Stomach (tissue), 4 donors: ENCODE results near the gene CDPF1.

Experiments used
- POLR2A ChIP-seq, 4 donors: fragments of 450-650 bp; IDR thresholded peaks; one replicate each; pipeline ENCODE4 v1.6.1; 2016; ENCODE audit warnings: antibody characterized with exemption in 4 of 4, control low read depth in 2 of 4, mild to moderate bottlenecking in 1 of 4, moderate library complexity in 1 of 4
- POLR2AphosphoS5 ChIP-seq, 3 donors: sonication (generic); formaldehyde crosslinking; IDR thresholded peaks; one replicate each; pipeline ENCODE4 v1.6.1; 2016; ENCODE audit warnings: antibody characterized with exemption in 3 of 3
- TF ChIP-seq, protein P1 (sequence below), 7 experiments: fragments of 450-650 bp in 4 of 7; fragments of 200-600 bp in 3 of 7; sonication (generic) in 3 of 7; IDR thresholded peaks; one replicate each; pipeline ENCODE4 v1.5.1; 2016 to 2019; ENCODE audit warnings: antibody characterized with exemption in 7 of 7, control low read depth in 2 of 7, mild to moderate bottlenecking in 1 of 7

DNA sequence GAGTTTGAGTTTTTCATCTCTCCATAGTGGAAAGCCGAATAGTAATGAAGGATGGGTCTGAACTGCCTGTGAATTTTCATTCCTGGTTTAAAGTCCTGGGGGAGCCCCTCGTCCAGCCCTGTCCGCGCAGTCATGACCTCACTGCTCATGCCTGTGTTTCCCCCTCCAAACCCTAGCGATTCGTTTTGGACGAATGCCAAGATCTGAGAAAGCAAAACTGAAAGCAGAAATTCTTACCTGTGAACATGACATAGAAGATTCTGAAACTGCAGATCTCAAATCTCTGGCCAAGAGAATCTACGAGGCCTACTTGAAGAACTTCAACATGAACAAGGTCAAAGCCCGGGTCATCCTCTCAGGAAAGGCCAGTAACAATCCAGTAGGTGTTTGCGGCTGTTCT, 30.5 kb downstream of the CDPF1 start:
- TF ChIP-seq POLR2AphosphoS5 (IDR thresholded peaks at IDR 0.05), result no peak
- TF ChIP-seq, protein P1, sequence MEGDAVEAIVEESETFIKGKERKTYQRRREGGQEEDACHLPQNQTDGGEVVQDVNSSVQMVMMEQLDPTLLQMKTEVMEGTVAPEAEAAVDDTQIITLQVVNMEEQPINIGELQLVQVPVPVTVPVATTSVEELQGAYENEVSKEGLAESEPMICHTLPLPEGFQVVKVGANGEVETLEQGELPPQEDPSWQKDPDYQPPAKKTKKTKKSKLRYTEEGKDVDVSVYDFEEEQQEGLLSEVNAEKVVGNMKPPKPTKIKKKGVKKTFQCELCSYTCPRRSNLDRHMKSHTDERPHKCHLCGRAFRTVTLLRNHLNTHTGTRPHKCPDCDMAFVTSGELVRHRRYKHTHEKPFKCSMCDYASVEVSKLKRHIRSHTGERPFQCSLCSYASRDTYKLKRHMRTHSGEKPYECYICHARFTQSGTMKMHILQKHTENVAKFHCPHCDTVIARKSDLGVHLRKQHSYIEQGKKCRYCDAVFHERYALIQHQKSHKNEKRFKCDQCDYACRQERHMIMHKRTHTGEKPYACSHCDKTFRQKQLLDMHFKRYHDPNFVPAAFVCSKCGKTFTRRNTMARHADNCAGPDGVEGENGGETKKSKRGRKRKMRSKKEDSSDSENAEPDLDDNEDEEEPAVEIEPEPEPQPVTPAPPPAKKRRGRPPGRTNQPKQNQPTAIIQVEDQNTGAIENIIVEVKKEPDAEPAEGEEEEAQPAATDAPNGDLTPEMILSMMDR (IDR thresholded peaks at IDR 0.05), result no peak
- TF ChIP-seq POLR2A (IDR thresholded peaks at IDR 0.05), result no peak
